Gastroesophageal sphincter (tissue), 3 donors: ENCODE data around the gene RBM14.

Source experiments
- CTCF ChIP-seq, 4 experiments: fragments of 200-600 bp in 2 of 4; fragments of 450-650 bp in 2 of 4; sonication (generic) in 1 of 4; IDR thresholded peaks; one replicate each; pipeline ENCODE4 v1.5.1; 2017 to 2019; ENCODE audit warnings: antibody characterized with exemption in 4 of 4, mild to moderate bottlenecking in 2 of 4, moderate library complexity in 2 of 4
- POLR2A ChIP-seq, 2 donors: fragments of 450-650 bp; IDR thresholded peaks; one replicate each; pipeline ENCODE4 v1.6.1; 2017; ENCODE audit warnings: antibody characterized with exemption in 2 of 2, mild to moderate bottlenecking in 2 of 2, moderate library complexity in 1 of 2

DNA sequence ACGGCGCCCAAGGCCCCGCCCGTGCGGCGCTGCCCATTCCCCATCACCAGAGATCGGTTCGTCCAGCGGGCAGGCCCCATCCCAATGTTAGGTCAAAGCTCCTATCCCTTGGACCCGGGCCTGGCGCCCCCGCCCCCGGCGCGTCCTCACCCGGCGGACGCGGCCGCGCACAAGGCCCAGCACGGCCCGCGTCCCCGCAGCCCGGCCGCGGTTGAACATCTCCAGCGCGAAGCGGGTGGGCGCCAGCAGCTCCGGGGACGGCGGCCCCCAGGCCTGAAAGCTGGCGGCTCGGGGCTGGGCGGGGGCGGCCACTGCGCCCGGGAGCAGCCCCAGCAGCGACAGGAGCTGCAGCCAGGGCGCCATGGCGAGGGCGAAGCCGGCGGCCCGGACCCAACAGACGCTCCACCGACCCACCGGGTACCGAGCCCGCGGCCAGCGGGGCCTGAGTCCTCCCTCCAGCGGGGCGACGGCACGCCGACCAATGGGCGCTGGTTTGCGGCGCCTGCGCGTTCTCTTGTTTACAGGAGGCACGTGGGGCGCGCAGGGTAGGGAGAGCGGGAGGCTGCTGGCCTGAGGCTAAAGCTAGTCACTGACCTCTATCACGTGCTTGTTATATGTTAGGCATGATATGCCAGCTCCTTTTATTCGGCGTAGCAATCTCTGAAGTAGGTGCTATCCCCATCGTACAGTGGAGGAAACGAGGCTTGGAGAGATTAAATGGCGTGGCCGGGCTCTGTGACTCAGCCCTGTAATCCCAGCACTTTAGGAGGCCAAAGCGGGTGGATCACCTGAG is 48.1 kb upstream of the RBM14 start, which contains the start of gene CTSF:
- no peak for TF ChIP-seq CTCF (IDR thresholded peaks at IDR 0.05)
- TF ChIP-seq POLR2A (IDR thresholded peaks at IDR 0.05) = peak; percentile 33 to 53
